ENCODE measurements around the gene FHL2.

FHL2 gene

GRCh38 chr2:105313877-105314276 lies 85.0 kb downstream of the FHL2 start:
- DNase-seq (ENCODE audit: low read depth in 2 of 2), result no peak
